Midbrain (tissue), 1 donor: ENCODE data around the gene VHLL.
"Not testable (repeated sequence)": the region's sequence is repeated elsewhere in the genome, so short reads cannot be mapped to it uniquely, and the experiment has no call there.

ENCODE experiments used
- DNase-seq: peaks from one replicate; lab custom pipeline; 2025; lab: John Stamatoyannopoulos, UW

Gene VHLL

GRCh38 chr1:156298852-156299357 is at the start of gene VHLL:
VHLL (minus strand) TSS chr1:156299307; CDS start chr1:156299189, 118 bp downstream.
- no peak for DNase-seq

DNA sequence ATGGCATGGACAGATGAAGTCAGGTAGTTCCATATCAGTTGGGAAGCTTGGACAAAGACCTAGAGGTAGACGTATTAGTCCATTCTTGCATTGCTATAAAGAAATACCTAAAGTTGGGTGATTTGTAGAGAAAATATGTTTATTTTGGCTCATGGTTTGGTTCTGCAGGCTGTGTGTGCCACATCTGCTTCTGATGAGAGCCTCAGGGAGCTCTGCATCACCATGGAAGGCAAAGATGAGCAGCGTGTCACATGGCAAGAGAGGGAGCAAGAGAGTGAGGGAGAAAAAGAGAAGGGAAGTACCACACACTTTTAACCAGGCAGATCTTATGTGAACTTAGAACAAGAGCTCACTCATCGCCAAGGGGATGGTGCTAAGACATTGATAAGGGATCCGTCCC is 48.2 kb upstream of the VHLL start:
- no peak for DNase-seq

- no peak for DNase-seq
Measured at GRCh38 chr1:156346636-156347035, 47.5 kb upstream of the VHLL start.

GRCh38 chr1:156346035-156346434 is 46.9 kb upstream of the VHLL start:
- DNase-seq, result not testable (repeated sequence)

DNA sequence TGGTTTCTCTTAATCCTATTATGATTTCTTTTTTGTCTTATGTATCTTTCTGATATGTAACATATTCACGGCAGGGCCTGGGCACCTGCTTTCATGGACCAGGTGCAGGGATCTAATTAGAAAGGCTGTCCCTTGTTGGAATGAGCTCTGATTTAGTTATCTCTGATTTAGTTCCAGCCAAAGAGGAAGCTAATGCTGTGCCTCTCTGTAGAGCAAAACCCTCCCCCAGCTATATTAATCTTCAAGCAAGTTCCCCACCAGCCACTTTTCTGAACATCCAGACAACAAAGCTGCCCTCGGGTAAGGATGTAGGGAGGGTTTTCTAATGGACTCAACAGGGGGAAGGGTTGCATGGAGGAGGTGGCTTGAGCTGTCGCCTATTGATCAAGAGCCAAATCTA is 45.3 kb upstream of the VHLL start:
- no peak for DNase-seq

GRCh38 chr1:156342166-156342955 is 43.3 kb upstream of the VHLL start:
- no peak for DNase-seq

DNA sequence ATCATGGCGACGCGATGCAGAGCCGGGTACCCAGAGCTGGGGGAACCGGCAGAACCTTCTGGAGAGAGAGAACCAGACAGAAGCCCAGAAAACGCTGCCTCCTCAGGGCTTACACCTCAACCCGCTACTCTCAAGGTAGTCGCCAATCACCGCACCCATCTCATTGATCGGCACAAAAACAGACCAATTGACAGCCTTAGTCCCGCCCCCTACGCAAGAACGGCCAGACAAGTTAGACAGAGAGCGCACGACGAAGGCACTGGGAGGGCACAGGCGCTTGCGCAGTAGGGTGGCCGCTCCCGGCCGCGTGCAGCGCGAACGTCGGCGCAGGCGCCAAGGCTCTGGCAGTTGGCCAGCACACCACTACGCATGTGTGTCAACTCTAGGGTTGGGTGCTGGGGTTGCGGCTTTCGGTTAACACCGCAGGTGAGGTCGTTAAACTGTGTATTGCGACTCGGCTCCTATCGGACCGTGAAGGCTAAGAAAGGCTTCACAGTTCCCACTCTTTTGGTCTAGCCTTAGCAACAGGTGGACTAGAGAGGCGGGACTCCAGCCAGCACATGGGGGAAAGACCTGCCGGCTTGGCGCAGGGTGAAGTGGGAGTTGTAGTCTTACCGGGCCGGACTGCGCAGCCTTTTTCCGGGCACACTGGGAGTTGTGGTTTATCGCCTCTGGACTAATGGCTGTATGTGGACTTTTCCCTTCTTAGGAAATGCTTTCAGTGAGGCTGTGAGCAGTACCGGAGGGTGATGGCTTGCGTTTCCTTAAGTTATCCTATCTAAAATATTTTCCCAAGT is 39.3 kb upstream of the VHLL start, which contains the start of the genes CCT3 and TSACC:
Gene CCT3, minus strand, starts transcription at position 113 of the 797 bp plus-strand sequence. Its CDS starts 108 bp downstream, at position 5.
Gene TSACC, plus strand, starts transcription at position 347 of the 797 bp plus-strand sequence. CDS start 1,232 bp downstream, outside the sequence.
- peak; percentile 98 for DNase-seq

- peak; percentile 66 for DNase-seq
Measured at GRCh38 chr1:156337888-156338179, 38.7 kb upstream of the VHLL start.

DNA sequence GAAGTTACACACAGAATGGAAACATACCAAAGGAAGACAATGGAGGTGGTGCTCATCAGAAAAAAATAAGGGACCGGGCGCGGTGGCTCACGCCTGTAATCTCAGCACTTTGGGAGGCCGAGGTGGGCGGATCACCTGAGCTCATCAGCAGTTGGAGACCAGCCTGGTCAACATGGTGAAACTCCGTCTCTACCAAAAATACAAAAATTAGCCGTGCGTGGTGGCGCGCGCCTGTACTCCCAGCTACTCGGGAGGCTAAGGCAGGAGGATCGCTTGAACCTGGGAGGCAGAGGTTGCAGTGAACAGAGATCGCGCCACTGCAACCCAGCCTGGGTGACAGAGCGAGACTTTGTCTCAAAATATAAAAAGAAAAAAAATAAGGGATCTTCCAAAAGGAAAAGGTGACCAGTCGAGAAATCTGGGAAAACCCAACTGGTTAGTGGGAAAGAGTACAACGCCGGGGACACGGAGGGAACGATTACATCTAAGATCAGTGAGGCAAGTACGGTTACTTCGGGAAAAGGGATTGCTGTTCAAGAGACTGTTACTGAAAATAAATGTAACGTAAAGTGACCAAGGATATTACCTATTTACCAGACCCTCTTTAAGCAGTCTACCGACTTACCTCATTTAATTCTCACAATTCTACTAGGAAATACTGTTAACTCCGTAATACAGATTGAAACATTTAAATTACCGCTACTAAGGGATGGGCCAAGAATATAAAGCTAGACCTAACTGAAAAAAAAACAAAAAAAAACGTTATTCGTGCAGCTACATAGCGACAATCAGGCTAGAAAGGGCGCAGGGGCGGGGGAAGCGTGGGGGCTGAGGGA is 38.2 kb upstream of the VHLL start:
- DNase-seq, result no peak

- DNase-seq, result no peak
Measured at GRCh38 chr1:156336242-156336641, 37.1 kb upstream of the VHLL start.

DNA sequence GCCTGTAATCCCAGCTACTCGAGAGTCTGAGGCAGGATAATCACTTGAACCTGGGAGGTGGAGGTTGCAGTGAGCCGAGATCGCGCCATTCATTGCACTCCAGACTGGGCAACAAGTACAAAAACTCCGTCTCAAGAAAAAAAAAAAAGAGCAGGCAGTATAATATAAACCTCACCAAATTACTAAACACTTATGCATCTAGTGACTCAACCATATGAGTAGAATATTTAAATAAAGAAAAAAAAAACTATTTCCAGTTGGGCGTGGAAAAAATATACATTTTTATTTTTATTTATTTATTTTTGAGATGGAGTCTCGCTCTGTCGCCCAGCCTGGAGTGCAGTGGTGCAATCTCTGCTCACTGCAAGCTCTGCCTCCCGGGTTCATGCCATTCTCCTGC is 24.1 kb upstream of the VHLL start:
- DNase-seq, result not testable (repeated sequence)

GRCh38 chr1:156320560-156320959 is 21.5 kb upstream of the VHLL start:
- no peak for DNase-seq

GRCh38 chr1:156319664-156320063 is 20.6 kb upstream of the VHLL start:
- DNase-seq, result no peak

- no peak for DNase-seq
Measured at GRCh38 chr1:156316909-156317308, 17.8 kb upstream of the VHLL start.

DNA sequence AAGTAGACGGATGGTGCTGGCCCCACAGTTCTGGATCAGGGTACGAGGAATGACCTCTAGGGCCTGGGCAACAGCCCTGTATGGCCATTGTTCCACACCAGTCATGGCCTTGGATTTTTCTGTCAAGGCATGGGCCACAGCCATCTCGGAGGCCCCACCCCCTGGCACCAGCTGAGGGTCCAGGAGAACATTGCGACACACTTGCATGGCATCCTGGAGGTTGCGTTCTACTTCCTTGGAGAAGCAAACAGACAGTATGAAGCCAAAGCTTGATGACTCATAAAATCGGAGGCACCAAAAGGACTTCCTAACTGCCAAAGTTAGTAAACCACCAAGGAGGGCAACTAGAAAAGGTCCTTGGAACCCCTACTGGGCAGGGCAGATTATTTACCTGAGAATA is 11.9 kb upstream of the VHLL start:
- DNase-seq, result no peak

DNA sequence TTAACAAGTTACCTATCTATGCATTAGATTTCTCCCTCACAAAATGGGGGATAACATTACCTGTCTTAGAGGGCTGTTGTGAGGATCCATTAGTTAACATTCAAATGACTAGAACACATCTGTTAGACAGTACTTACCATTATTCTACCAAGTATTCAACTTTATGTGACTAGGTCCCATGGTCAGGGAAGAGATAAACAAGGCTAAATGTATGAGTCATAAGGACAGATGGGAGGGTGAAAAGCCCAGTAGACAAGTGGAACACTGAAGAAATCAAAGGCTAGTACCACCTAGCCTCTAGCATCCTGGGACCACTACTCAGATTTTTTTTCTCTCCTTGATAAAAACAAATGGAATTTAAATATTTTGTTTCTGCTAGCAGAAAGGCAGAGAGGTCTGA is 9.0 kb upstream of the VHLL start:
- no peak for DNase-seq

GRCh38 chr1:156305215-156305614 is 6.1 kb upstream of the VHLL start:
- no peak for DNase-seq

GRCh38 chr1:156303241-156303640 is 4.1 kb upstream of the VHLL start:
- DNase-seq, result no peak

- peak; percentile 68 for DNase-seq
Measured at GRCh38 chr1:156295391-156295947, 3.6 kb downstream of the VHLL start, which contains the start of gene GLMP. GLMP (minus strand) TSS chr1:156295679; CDS start chr1:156295645, 34 bp downstream.

DNA sequence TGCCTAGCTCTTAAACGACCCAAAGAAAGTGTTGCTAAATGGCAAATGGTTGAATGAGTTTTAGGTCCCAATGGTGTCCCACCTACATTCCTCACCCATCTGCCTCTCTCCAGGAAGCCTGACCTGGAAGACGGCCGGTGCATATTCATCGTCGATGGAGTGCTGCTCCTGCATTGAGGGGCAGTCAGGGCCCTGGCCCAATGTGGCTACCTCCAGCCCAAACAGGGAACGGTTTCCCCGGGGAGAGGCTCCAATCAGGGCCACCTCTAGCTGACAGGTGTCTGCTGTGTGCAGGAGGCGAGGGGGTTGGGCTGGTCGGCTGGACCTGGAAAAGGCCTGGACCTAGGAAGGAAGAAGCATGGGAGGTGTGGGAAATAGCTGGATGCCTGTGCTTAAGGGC is 5.2 kb downstream of the VHLL start:
- no peak for DNase-seq

GRCh38 chr1:156293098-156293434 is 6.0 kb downstream of the VHLL start:
- no peak for DNase-seq
